GM19372 (cell line): ENCODE results near the gene SFSWAP.
A peak's percentile ranks its signal among the peaks of the same experiment; 100 is the strongest.
"Not testable (repeated sequence)": the region's sequence is repeated elsewhere in the genome, so short reads cannot be mapped to it uniquely, and the experiment has no call there.

Experiments used
- ATAC-seq: cut with Tn5 transposase; IDR thresholded peaks from one replicate; pipeline ENCODE4 v1.9.1; 2021; ENCODE audit warnings: mild to moderate bottlenecking, low read depth, moderate library complexity; ENCODE audit not compliant: unreplicated experiment

The SFSWAP gene

DNA sequence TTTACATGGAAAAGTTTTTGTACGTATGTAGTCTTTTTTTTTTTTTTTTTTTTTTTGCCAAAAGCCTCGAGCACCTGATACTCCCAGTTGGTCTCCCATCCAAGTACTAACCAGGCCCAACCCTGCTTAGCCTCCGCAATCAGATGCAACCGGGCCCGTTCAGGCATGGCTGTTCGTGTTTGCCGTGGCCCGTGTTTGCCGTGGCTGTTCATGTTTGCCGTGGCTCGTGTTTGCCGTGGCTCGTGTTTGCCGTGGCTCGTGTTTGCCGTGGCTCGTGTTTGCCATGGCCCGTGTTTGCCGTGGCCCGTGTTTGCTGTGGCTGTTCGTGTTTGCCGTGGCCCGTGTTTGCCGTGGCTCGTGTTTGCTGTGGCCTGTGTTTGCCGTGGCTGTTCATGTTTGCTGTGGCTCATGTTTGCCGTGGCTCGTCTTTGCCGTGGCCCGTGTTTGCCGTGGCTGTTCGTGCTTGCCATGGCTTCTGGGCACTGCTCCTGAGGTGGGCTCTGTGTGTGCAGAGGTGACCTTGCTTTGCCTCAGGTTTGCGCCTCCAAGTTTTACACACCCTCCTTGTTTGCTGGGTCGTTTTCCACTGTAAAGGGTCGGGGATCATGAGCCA lies 90.5 kb downstream of the SFSWAP start:
- no peak for ATAC-seq

- no peak for ATAC-seq
Measured at GRCh38 chr12:131803961-131804521, 93.2 kb downstream of the SFSWAP start.

- no peak for ATAC-seq
Measured at GRCh38 chr12:131805421-131805820, 94.5 kb downstream of the SFSWAP start.

- ATAC-seq, result no peak
Measured at GRCh38 chr12:131806674-131807073, 95.8 kb downstream of the SFSWAP start.

- peak; percentile 73 for ATAC-seq
Measured at GRCh38 chr12:131808744-131809371, 98.0 kb downstream of the SFSWAP start.

DNA sequence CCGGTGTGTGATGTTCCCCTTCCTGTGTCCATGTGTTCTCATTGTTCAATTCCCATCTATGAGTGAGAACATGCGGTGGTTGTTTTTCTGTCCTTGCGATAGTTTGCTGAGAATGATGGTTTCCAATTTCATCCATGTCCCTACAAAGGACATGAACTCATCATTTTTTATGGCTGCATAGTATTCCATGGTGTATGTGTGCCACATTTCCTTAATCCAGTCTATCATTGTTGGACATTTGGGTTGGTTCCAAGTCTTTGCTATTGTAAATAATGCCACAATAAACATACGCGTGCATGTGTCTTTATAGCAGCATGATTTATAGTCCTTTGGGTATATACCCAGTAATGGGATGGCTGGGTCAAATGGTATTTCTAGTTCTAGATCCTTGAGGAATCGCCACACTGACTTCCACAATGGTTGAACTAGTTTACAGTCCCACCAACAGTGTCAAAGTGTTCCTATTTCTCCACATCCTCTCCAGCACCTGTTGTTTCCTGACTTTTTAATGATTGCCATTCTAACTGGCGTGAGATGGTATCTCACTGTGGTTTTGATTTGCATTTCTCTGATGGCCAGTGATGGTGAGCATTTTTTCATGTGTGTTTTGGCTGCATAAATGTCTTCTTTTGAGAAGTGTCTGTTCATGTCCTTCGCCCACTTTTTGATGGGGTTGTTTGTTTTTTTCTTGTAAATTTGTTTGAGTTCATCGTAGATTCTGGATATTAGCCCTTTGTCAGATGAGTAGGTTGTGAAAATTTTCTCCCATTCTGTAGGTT lies 98.8 kb downstream of the SFSWAP start:
- ATAC-seq, result not testable (repeated sequence)

DNA sequence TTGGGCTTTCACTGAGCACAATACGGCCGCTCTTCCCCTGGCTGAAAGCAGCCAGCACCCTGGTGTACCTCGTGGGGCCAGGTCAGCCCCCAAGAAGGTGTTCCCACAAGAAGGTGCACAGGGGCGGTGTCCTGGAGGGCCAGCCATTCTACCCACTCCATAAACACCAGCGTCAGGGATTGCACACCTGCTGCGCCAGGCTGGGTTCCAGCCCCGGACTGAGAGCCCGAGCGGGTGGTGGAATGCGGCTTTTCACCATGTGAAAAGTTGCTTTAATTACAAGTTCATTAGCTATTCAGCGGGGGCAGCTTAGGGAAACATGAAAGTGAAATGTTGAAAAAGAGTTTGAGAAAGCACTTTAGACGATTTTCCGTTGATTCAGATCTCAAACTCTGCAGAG lies 99.8 kb downstream of the SFSWAP start:
- no peak for ATAC-seq

DNA sequence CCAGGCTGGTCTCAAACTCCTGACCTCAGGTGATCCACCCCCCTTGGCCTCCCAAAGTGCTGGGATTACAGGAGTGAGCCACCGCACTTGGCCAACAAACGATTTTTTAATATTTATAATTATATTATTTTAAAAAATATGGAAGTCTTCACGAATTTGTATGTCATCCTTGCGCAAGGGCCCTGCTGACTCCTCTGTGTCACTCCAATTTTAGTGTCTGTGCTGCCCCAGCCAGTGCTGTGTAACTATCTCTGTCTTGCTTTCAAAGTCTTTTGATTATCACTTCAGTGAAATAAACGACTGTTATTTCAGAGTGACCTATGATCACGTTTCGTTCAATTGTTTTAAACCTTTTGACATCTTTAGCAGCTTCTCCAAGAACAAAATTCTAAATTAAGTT lies 104.2 kb downstream of the SFSWAP start:
- ATAC-seq, result no peak

DNA sequence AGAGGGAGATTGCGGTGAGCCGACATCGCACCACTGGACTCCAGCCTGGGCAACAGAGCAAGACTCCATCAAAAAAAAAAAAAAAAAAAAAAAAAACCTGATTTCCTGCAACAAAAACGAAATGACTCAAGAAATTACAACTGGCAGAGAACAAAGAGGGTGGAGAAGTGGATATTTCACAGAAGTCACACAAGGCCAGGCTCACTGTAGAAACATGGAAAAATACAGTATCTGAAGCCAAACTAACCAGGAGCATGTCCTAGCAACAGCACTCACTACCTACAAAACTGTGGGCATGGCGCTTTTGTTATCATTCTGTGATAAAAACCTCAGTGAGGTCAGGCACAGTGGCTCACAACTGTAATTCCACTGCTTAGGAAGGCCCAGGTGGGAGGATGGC lies 105.6 kb downstream of the SFSWAP start:
- no peak for ATAC-seq

DNA sequence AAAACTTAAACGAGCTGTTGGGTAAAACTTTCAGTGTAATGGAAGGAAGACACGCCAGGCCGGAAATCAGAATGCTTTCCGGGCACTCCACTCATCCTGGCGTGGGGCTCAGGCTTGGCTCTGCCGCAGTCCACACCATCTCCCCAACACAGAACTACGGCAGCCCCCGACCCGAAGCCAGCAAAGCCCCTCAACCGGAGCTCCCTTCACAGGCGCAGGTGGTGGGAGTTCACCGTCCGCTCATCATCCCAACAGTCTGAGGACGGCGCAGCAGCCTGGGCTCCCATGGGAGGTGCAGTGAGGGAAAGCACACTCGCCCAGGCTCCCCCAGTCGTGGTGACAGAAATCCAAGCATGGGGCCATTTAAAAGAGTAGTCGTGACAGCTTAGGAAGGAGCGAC lies 106.4 kb downstream of the SFSWAP start:
- ATAC-seq, result no peak

- ATAC-seq, result no peak
Measured at GRCh38 chr12:131818821-131819585, 108.1 kb downstream of the SFSWAP start.

GRCh38 chr12:131824450-131824849 lies 113.6 kb downstream of the SFSWAP start:
- no peak for ATAC-seq

GRCh38 chr12:131825146-131825892 lies 114.4 kb downstream of the SFSWAP start:
- no peak for ATAC-seq

GRCh38 chr12:131826097-131826928 lies 115.4 kb downstream of the SFSWAP start:
- ATAC-seq, result no peak

- ATAC-seq, result no peak
Measured at GRCh38 chr12:131827961-131828534, 117.2 kb downstream of the SFSWAP start, which contains the start of gene MMP17. TSS of gene MMP17 (plus strand) at chr12:131828393. CDS start at chr12:131828495, 102 bp downstream.

DNA sequence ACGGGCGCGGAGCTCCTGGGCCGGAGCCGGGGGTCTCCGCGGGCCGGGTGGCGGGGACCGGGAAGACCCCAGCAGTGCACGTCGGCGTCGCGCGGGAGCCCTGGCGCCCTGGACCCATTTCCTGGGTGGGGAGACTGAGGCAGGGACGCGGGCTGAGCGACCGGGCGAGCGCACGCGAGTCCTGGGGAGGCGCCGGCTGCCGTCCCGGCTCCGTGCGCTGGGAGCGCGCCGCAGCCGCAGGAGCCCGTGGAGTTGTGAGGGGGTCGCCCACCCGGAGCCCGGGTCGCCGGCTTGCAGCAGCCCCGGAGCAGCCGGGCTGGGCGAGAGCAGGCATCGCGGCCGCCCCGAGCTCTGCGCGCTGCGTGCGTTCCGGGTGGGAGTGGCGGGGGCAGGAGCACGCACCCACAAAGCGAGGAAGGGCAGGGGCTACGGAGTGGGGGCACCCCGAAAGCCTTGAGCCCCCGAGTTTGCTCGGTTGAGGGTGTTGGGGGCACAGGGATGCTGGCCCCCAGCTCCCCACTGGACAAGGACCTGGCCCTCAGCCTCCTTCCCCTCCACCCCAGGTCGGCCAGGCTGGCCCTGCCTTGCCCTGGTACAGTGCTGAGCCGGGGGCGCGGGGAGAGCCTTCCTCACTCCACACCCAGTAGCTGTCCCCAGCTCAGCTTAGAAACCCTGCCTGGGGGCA lies 117.9 kb downstream of the SFSWAP start:
- no peak for ATAC-seq

GRCh38 chr12:131829356-131829747 lies 118.5 kb downstream of the SFSWAP start:
- ATAC-seq, result no peak

GRCh38 chr12:131829791-131830334 lies 119.0 kb downstream of the SFSWAP start:
- no peak for ATAC-seq
